Erythroblast (primary cell): Measurements from ENCODE around the gene ANKRD34A.

ENCODE experiments used
- GATA1 ChIP-seq: IDR thresholded peaks from 2 replicates; pipeline ENCODE4 v1.6.1; 2011; ENCODE audit warnings: low read depth, mild to moderate bottlenecking, control low read depth, low read length, moderate library complexity
- POLR2A ChIP-seq: IDR thresholded peaks from 2 replicates; pipeline ENCODE4 v1.6.1; 2011; ENCODE audit warnings: mild to moderate bottlenecking, low read length

- TF ChIP-seq POLR2A (peak; percentile 67), GATA1 (no peak)
These were observed 30.2 kb upstream of the ANKRD34A start for GRCh38 chr1:145994391-145995120.
